A549 (cell line): ENCODE results near the gene TAL1. TPM values are rescaled to one million over a fixed set of nuclear protein-coding genes. Genes with fewer than 3 reads are reported as not detected.

Experiments
- ATAC-seq, 2 experiments: fragments of 200-7000 bp in 1 of 2; fragments of >200 bp in 1 of 2; cut with Nextera tagmentation in 1 of 2; cut with Tn5 transposase in 1 of 2; 3 replicates each; pipeline versions ENCODE4 v1.8.0 to v1.9.1; 2018 to 2020; ENCODE audit warnings: mild to moderate bottlenecking in 1 of 2, moderate library complexity in 1 of 2
- CTCF ChIA-PET: fragments of 300-600 bp; sonication (Branson Sonifier 250); formaldehyde crosslinking; extraction: SDS; loops from one replicate; lab custom pipeline; 2021; ENCODE audit warnings: antibody characterized with exemption, inconsistent platforms; lab: Yijun Ruan, JAX
- POLR2A ChIA-PET: fragments of 350-600 bp; formaldehyde crosslinking; extraction: SDS; loops from one replicate; lab custom pipeline; 2021; ENCODE audit warnings: antibody characterized with exemption, inconsistent platforms; lab: Yijun Ruan, JAX
- DNase-seq, 2 experiments: peaks; one replicate each; pipeline versions ENCODE4 v3.0.0 to v3.0.0-alpha.2; 2011 to 2016; ENCODE audit warnings: low read depth in 1 of 2, low spot score in 1 of 2
- FAIRE-seq: peaks from 2 replicates; lab custom pipeline; 2011; peaks lifted over from hg19 to GRCh38; lab: Jason Lieb, UNC
- H3K27ac ChIP-seq, 2 experiments: fragments of >200 bp; sonication (Bioruptor Twin); formaldehyde crosslinking; 3 replicates each; pipeline ENCODE4 v1.5.1; 2016 to 2017
- H3K4me1 ChIP-seq: fragments of >200 bp; sonication (Bioruptor Twin); formaldehyde crosslinking; 3 replicates; pipeline ENCODE4 v1.6.1; 2016
- H3K4me2 ChIP-seq: fragments of >200 bp; sonication (Bioruptor Twin); formaldehyde crosslinking; 3 replicates; pipeline ENCODE4 v1.6.1; 2016
- H3K4me3 ChIP-seq: fragments of >200 bp; sonication (Bioruptor Twin); formaldehyde crosslinking; 3 replicates; pipeline ENCODE4 v1.5.1; 2016
- H3K9me3 ChIP-seq: fragments of >200 bp; sonication (Bioruptor Twin); formaldehyde crosslinking; 3 replicates; pipeline ENCODE4 v1.6.1; 2016
- ATOH8 ChIP-seq: fragments of 250-450 bp; sonication (Bioruptor Pico); IDR thresholded peaks from 2 replicates; pipeline ENCODE4 v1.5.0; 2020; ENCODE audit warnings: low read depth, mild to moderate bottlenecking, moderate library complexity
- BCL3 ChIP-seq: fragments of >200 bp; sonication (Bioruptor Twin); formaldehyde crosslinking; IDR thresholded peaks from 3 replicates; pipeline ENCODE4 v1.6.1; 2016
- BHLHE40 ChIP-seq: IDR thresholded peaks from 2 replicates; pipeline ENCODE4 v1.6.1; 2012; ENCODE audit warnings: low read depth, low read length, inconsistent platforms
- CBX8 ChIP-seq: fragments of 200-600 bp; sonication (generic); IDR thresholded peaks from 2 replicates; pipeline ENCODE4 v1.6.1; 2016
- CEBPB ChIP-seq, 2 experiments: fragments of >200 bp in 1 of 2; sonication (Bioruptor Twin) in 1 of 2; formaldehyde crosslinking in 1 of 2; IDR thresholded peaks; 2 replicates each; pipeline ENCODE4 v1.6.1; 2012 to 2016
- EHF ChIP-seq: fragments of 250-450 bp; sonication (Bioruptor Pico); IDR thresholded peaks from 2 replicates; pipeline ENCODE4 v1.5.0; 2020; ENCODE audit warnings: mild to moderate bottlenecking
- EHMT2 ChIP-seq: fragments of 200-600 bp; sonication (generic); IDR thresholded peaks from 2 replicates; pipeline ENCODE4 v1.6.1; 2016; ENCODE audit warnings: antibody characterized with exemption, low read depth, mild to moderate bottlenecking, moderate library complexity
- EP300 ChIP-seq, 2 experiments: fragments of >200 bp; sonication (Bioruptor Twin); formaldehyde crosslinking; IDR thresholded peaks; 2 replicates in 1 of 2; 3 replicates in 1 of 2; pipeline ENCODE4 v1.6.1; 2016 to 2017
- FOSB ChIP-seq: fragments of 250-450 bp; sonication (Bioruptor Pico); IDR thresholded peaks from 2 replicates; pipeline ENCODE4 v1.5.0; 2020; ENCODE audit warnings: mild to moderate bottlenecking, moderate library complexity
- GATA3 ChIP-seq: IDR thresholded peaks from 2 replicates; pipeline ENCODE4 v1.6.1; 2012; ENCODE audit warnings: borderline replicate concordance
- HEYL ChIP-seq: fragments of 250-450 bp; sonication (Bioruptor Pico); IDR thresholded peaks from 2 replicates; pipeline ENCODE4 v1.8.0; 2021; ENCODE audit warnings: mild to moderate bottlenecking, moderate library complexity
- HMGXB4 ChIP-seq: fragments of 250-450 bp; sonication (Bioruptor Pico); IDR thresholded peaks from 2 replicates; pipeline ENCODE4 v1.5.0; 2021; ENCODE audit warnings: mild to moderate bottlenecking, moderate library complexity, borderline replicate concordance
- HOXA7 ChIP-seq: fragments of 250-450 bp; sonication (Bioruptor Pico); IDR thresholded peaks from 2 replicates; pipeline ENCODE4 v1.5.0; 2020; ENCODE audit warnings: mild to moderate bottlenecking, moderate library complexity
- HOXB13 ChIP-seq: fragments of 250-450 bp; sonication (Bioruptor Pico); IDR thresholded peaks from 2 replicates; pipeline ENCODE4 v1.5.0; 2020; ENCODE audit warnings: low read depth, mild to moderate bottlenecking, moderate library complexity
- JUN ChIP-seq, 2 experiments: fragments of >200 bp; sonication (Bioruptor Twin); formaldehyde crosslinking; IDR thresholded peaks; 2 replicates in 1 of 2; 3 replicates in 1 of 2; pipeline ENCODE4 v1.6.1; 2016 to 2017
- MAX ChIP-seq: IDR thresholded peaks from 2 replicates; pipeline ENCODE4 v1.6.1; 2012
- NFE2L2 ChIP-seq: fragments of 150-350 bp; conservative IDR thresholded peaks from 2 replicates; pipeline ENCODE4 v1.6.1; 2014; ENCODE audit warnings: low read length
- RAD21 ChIP-seq, 2 experiments: fragments of >200 bp in 1 of 2; sonication (Bioruptor Twin) in 1 of 2; formaldehyde crosslinking in 1 of 2; IDR thresholded peaks in 1 of 2; conservative IDR thresholded peaks in 1 of 2; 2 replicates in 1 of 2; 3 replicates in 1 of 2; pipeline ENCODE4 v1.6.1; 2012 to 2018; ENCODE audit warnings: inconsistent platforms in 1 of 2
- RNF2 ChIP-seq: fragments of 200-600 bp; sonication (generic); IDR thresholded peaks from 2 replicates; pipeline ENCODE4 v1.6.1; 2016; ENCODE audit warnings: low read depth, mild to moderate bottlenecking, antibody characterized with exemption, moderate library complexity, borderline replicate concordance
- TP53 ChIP-seq: fragments of 250-450 bp; sonication (Bioruptor Pico); IDR thresholded peaks from 2 replicates; pipeline ENCODE4 v1.5.0; 2021; ENCODE audit warnings: mild to moderate bottlenecking, moderate library complexity
- WGBS: methylation state at CpG from one replicate; pipeline ENCODE4 v1.1.6; 2017; ENCODE audit errors: missing lambda C conversion rate; 5-methylcytosine and 5-hydroxymethylcytosine counted together
- polyA plus RNA-seq, 4 experiments: library from polyadenylated mRNA; depleted of rRNA in 3 of 4; stranded (reverse); fragments of >200 nt; fragmentation: RNase III in 1 of 4; extraction: RNeasy Plus Mini Kit Qiagen cat#74134 plus additional on column Dnase treatment in 1 of 4; gene quantifications; 2 replicates in 3 of 4; 3 replicates in 1 of 4; pipeline ENCODE4 v1.2.3, GENCODE V29; 2011 to 2017

The TAL1 gene
- polyA plus RNA-seq, 2 of the 4 experiments (the other 2 are of a cell fraction) = not detected

GRCh38 chr1:47187231-47187925 is 44.6 kb downstream of the TAL1 start:
- ATAC-seq = no peak
- H3K4me2 ChIP-seq = no peak overlapping the region
- 87% methylated on average over 9 of the region's 12 CpGs for WGBS
- H3K4me1 ChIP-seq = peaks cover 36% of the 10 kb centered on the region
- TF ChIP-seq HEYL (CRISPR knock-in tag) (no peak), NFE2L2 (no peak), EHF (CRISPR knock-in tag) (no peak), GATA3 (no peak)
- H3K4me3 ChIP-seq = no peak overlapping the region
- no peaks in the 10 kb centered on the region for H3K9me3 ChIP-seq
- no peak for FAIRE-seq
- POLR2A ChIA-PET = no interaction called here
- no peak for DNase-seq
- peak overlapping the region in 1 of 2 experiments; percentile 31; a peak in 1 of 6 replicates for H3K27ac ChIP-seq
- CTCF ChIA-PET = interaction anchor here (1.1 to 10.5 kb wide), 2 partner anchors 10 to 76 kb away, joined by 3 to 142 read pairs; no protein-coding TSS in a partner anchor

GRCh38 chr1:47186267-47187185 is 45.5 kb downstream of the TAL1 start:
- POLR2A ChIA-PET = no interaction called here
- TF ChIP-seq NFE2L2 = no peak
- TF ChIP-seq FOSB = no peak
- no peak for TF ChIP-seq HOXB13 (CRISPR knock-in tag)
- no peak for TF ChIP-seq HMGXB4 (CRISPR knock-in tag)
- TF ChIP-seq RAD21 (conservative IDR thresholded peaks at IDR 0.05 in 1 of 2, IDR thresholded peaks at IDR 0.05 in 1 of 2) = no peak
- TF ChIP-seq TP53 (CRISPR knock-in tag) = no peak
- no peak for TF ChIP-seq EP300 (IDR thresholded peaks at IDR 0.05)
- TF ChIP-seq, all 56 proteins: peak for 0
- Histone ChIP-seq H3K4me2 (no peak overlapping the region), H3K4me1 (peaks cover 36% of the 10 kb centered on the region), H3K27ac (no peak overlapping the region), H3K4me3 (no peak overlapping the region), H3K9me3 (no peaks in the 10 kb centered on the region)
- CTCF ChIA-PET = interaction anchor here (10.5 kb wide), 1 partner anchor 9 kb away, joined by 142 read pairs; no protein-coding TSS in a partner anchor
- 89% methylated on average over 9 of the region's 13 CpGs for WGBS
- FAIRE-seq (no peak), ATAC-seq (no peak), DNase-seq (no peak)

- H3K4me1 ChIP-seq = peaks cover 36% of the 10 kb centered on the region
- H3K4me2 ChIP-seq = no peak overlapping the region
- DNase-seq = no peak
- ChIA-PET CTCF (interaction anchor here (0.5 to 1.4 kb wide), 5 partner anchors 8 to 669 kb away, joined by 3 to 7 read pairs (median 3); no protein-coding TSS in a partner anchor), POLR2A (no interaction called here)
- ATAC-seq = no peak
- 92% methylated on average over 5 of the region's 14 CpGs for WGBS
- H3K27ac ChIP-seq = no peak overlapping the region
- no peaks in the 10 kb centered on the region for H3K9me3 ChIP-seq
- TF ChIP-seq HOXA7 (no peak), EHMT2 (no peak), ATOH8 (no peak), MAX (no peak), CEBPB (IDR thresholded peaks at IDR 0.05) (no peak), BCL3 (no peak), BHLHE40 (no peak), CBX8 (no peak), JUN (IDR thresholded peaks at IDR 0.05) (no peak), EP300 (IDR thresholded peaks at IDR 0.05) (no peak), TP53 (CRISPR knock-in tag) (no peak), RNF2 (no peak)
- TF ChIP-seq, all 56 proteins: peak for 0
- no peak for FAIRE-seq
- no peak overlapping the region for H3K4me3 ChIP-seq
Measured at GRCh38 chr1:47184822-47185677, 47.0 kb downstream of the TAL1 start.
